Lower leg skin (tissue), 4 donors: ENCODE results near the gene MTHFD2L. TPM values are rescaled to one million over a fixed set of nuclear protein-coding genes. Genes with fewer than 3 reads are reported as not detected.
A peak's percentile ranks its signal among the peaks of the same experiment; 100 is the strongest.

Experiments
- DNase-seq, 2 donors: peaks; one replicate each; pipeline ENCODE4 v3.0.0-alpha.2; 2019; ENCODE audit warnings: low spot score in 2 of 2
- H3K4me3 ChIP-seq: fragments of 200-600 bp; sonication (generic); 2 replicates; pipeline ENCODE4 v1.5.1; 2017; ENCODE audit warnings: mild to moderate bottlenecking, low read depth; ENCODE audit not compliant: poor library complexity, severe bottlenecking
- POLR2A ChIP-seq, 2 donors: fragments of 450-650 bp; IDR thresholded peaks; one replicate each; pipeline ENCODE4 v1.6.1; 2016 to 2017; ENCODE audit warnings: antibody characterized with exemption in 2 of 2, mild to moderate bottlenecking in 1 of 2, moderate library complexity in 1 of 2
- WGBS, 2 donors: methylation state at CpG; one replicate each; pipeline ENCODE4 v1.1.5; 2018; 5-methylcytosine and 5-hydroxymethylcytosine counted together
- intact Hi-C: fragments of 100-400 bp; cut with DNase I; formaldehyde crosslinking; loops from one replicate; pipeline ENCODE4 v1.15.0; 2023; ENCODE audit warnings: low total_unique reads
- total RNA-seq, 4 donors: library from RNA; depleted of rRNA; stranded (reverse); fragments of >200 nt; gene quantifications; one replicate each; pipeline ENCODE4 v1.1.0, GENCODE V29; 2016
- TF ChIP-seq, protein P1 (sequence below), 3 donors: fragments of 450-650 bp; IDR thresholded peaks; one replicate each; pipeline ENCODE4 v1.5.1; 2016; ENCODE audit warnings: antibody characterized with exemption in 3 of 3, mild to moderate bottlenecking in 3 of 3, moderate library complexity in 2 of 3

MTHFD2L gene
- total RNA-seq, 4 donors from 2014 or later = 3.5 to 16.2 (median 10.9) TPM

DNA sequence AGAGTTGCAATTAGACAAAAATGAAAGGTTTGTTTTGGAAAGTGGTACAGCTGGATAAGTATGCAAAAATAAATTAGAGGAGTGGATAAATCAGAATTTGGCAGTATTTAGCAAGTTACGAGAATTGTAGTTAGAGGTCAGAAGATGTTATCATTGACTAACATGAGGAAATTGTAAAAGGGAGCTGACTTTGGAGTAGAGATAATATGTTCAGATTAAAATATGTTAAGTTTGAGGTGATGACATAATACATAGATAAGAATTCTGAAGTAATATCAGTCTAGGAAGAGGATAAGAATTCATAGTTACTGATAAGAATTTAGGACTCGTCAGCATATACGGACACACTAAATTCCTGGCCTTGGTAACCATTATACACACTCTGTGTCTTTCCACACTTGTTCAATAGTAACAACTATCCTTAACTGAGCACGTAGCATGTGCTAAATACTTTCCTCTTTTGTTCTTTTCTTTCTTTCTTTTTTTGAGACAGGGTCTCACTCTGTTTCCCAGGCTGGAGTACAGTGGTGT lies 146.2 kb downstream of the MTHFD2L start:
- 77 to 80% methylated on average over 4 of the region's 4 CpGs for WGBS, 2 donors
- intact Hi-C loops = no loop called here
- no peak overlapping the region for H3K4me3 ChIP-seq
- DNase-seq = no peak
- TF ChIP-seq POLR2A (IDR thresholded peaks at IDR 0.05) = no peak
- TF ChIP-seq, protein P1, sequence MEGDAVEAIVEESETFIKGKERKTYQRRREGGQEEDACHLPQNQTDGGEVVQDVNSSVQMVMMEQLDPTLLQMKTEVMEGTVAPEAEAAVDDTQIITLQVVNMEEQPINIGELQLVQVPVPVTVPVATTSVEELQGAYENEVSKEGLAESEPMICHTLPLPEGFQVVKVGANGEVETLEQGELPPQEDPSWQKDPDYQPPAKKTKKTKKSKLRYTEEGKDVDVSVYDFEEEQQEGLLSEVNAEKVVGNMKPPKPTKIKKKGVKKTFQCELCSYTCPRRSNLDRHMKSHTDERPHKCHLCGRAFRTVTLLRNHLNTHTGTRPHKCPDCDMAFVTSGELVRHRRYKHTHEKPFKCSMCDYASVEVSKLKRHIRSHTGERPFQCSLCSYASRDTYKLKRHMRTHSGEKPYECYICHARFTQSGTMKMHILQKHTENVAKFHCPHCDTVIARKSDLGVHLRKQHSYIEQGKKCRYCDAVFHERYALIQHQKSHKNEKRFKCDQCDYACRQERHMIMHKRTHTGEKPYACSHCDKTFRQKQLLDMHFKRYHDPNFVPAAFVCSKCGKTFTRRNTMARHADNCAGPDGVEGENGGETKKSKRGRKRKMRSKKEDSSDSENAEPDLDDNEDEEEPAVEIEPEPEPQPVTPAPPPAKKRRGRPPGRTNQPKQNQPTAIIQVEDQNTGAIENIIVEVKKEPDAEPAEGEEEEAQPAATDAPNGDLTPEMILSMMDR (IDR thresholded peaks at IDR 0.05) = no peak

DNA sequence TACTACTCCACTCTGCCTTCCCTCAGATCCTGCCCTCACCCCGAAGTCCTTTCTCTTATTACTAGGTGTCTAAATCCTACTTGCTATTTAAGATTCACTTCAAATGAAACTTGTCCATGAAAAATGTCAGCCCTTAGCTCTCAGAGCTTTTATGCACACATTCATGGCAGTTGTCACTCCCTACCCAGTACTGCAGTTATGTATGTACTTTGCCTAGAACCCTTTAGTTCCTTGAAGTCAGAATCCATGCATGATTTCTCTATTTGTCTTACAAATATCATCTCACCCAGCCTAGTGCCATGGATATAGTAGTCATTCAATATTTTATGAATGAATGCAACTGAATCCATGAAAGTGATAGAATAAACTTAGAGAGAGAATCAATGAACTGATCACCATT lies 147.1 kb downstream of the MTHFD2L start:
- no peak overlapping the region for H3K4me3 ChIP-seq
- no peak for DNase-seq
- TF ChIP-seq, protein P1 (IDR thresholded peaks at IDR 0.05) = no peak
- TF ChIP-seq POLR2A (IDR thresholded peaks at IDR 0.05) = no peak
- intact Hi-C loops = no loop called here
- 79 to 98% methylated on average over 1 of the region's 1 CpG for WGBS, 2 donors

DNA sequence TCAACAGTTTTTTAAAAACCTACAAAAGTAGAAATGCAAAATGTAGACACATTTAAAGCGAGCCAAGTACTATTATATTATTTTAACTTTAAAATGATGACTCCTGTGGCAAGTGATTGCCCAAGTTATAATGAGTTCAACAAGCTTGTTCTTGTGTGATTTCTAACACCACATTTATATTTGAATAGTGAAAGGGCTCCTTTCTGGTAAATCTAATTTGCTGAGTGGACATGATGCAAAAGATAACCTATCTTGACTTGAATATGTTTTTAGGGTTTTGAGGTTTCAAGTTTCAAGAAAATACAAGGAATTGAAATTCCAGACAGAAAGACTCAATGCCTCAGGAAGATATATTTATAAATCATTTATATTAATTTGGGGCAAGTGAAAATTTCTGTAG lies 149.3 kb downstream of the MTHFD2L start:
- WGBS, 2 donors = 64 to 77% methylated on average over 1 of the region's 1 CpG
- H3K4me3 ChIP-seq = no peak overlapping the region
- intact Hi-C loops = no loop called here
- TF ChIP-seq, protein P1 (IDR thresholded peaks at IDR 0.05) = no peak
- no peak for TF ChIP-seq POLR2A (IDR thresholded peaks at IDR 0.05)
- DNase-seq = no peak

DNA sequence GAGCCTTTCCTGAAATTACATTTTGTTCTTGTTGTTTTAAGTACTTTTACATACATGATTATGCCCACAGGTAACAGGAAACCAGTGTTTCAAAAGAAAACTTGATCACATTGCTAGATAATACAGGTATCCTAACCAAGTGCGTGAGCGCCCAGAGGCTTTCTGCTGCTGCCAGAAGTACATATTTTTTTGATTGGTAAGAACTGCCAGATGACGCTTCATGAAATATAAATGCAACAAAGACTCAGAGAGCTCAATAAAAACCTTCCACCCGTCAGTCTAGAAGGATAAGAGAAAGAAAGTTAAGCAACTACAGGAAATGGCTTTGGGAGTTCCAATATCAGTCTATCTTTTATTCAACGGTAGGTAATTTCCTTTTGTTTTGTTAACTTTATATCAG lies 150.3 kb downstream of the MTHFD2L start, which contains the start of gene EPGN:
TSS of gene EPGN (plus strand) at position 256 of the 400 bp plus-strand sequence. CDS start at position 320, 64 bp downstream.
- no peak within 1 kb of the TSS for H3K4me3 ChIP-seq
- 19 to 20% methylated on average over 5 of the region's 5 CpGs for WGBS, 2 donors
- TF ChIP-seq POLR2A (IDR thresholded peaks at IDR 0.05) = no peak
- TF ChIP-seq, protein P1 (IDR thresholded peaks at IDR 0.05) = no peak
- intact Hi-C loops = no loop called here
- peak in 1 of 2 donors; percentile 38 for DNase-seq

DNA sequence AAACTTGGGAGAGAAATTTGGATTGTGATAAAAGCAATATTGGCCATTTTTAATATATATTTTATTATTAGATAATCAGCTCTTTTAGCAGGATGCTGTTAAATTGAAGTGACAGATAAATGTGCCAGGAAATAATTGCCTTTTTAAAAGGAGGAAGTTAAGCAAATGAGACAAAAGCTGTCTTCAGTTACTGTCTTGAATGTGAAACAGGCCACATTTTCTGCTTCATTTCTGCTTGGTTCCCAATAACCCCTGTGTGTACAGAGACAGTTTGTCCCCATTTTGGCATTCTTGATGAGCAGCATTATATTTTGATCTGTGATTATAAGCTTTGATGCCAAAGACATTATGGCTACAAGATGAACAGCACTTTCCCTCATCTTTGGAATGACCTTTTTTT lies 151.3 kb downstream of the MTHFD2L start:
- intact Hi-C loops = no loop called here
- no peak for DNase-seq
- no peak overlapping the region for H3K4me3 ChIP-seq
- no peak for TF ChIP-seq POLR2A (IDR thresholded peaks at IDR 0.05)
- TF ChIP-seq, protein P1 (IDR thresholded peaks at IDR 0.05) = no peak

DNA sequence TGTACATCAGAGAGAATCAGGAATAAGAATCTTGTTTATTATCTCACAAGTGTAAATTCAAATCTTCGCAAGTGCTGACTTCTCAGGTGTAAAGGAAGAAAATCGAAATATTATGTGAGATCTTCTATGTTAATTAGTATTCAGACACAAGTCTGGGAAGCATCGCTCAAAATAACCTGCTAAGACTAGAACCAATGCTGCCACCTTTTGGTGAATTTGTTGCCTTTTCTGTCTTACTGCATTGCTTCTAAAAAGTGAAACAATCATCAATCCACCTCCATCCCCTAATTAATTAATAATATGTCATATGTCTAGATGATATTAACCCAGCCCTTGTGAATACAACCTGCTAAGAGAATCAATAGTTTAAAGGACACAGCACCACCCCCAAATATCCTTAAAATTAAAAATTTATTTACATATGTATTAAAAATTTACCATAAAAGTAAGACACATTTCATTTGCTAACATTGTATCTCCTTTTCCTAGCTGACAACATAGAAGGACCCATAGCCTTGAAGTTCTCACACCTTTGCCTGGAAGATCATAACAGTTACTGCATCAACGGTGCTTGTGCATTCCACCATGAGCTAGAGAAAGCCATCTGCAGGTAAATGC lies 153.9 kb downstream of the MTHFD2L start:
- no peak for DNase-seq
- WGBS, 2 donors = 27 to 37% methylated on average over 4 of the region's 4 CpGs
- intact Hi-C loops = no loop called here
- TF ChIP-seq POLR2A (IDR thresholded peaks at IDR 0.05) = no peak
- TF ChIP-seq, protein P1 (IDR thresholded peaks at IDR 0.05) = no peak
- no peak overlapping the region for H3K4me3 ChIP-seq
